Posterior vena cava (tissue), 2 donors: ENCODE data around the gene ARL13A. TPM values are rescaled to one million over a fixed set of nuclear protein-coding genes. Genes with fewer than 3 reads are reported as not detected.

ENCODE experiments used
- DNase-seq: peaks from one replicate; pipeline ENCODE4 v3.0.0-alpha.2; 2020; ENCODE audit warnings: low spot score
- intact Hi-C, 2 donors: fragments of 100-400 bp; cut with DNase I; formaldehyde crosslinking; loops; one replicate each; pipeline versions ENCODE4 v1.14.1 to v1.14.2; 2022 to 2023
- long read RNA-seq, 2 donors: library from polyadenylated mRNA; unstranded; transcript quantifications; one replicate each; pipeline ENCODE4 v2.0.0, GENCODE V29; 2020 to 2021
- total RNA-seq, 2 donors: library from RNA; stranded (reverse); fragmentation: NEBNext Ultra II Directional; extraction: Animal tissue kit (Norgen Biotek cat#: 25700); gene quantifications; one replicate each; pipeline ENCODE4 v1.2.1, GENCODE V29; 2021
- donor health status: DM: yes; HTN: yes; CAD: no.
- donor health status: DM: yes; HTN: yes; CAD: no.

ARL13A gene
- total RNA-seq = not detected
- long read RNA-seq, donor 1 = 0 reads
- long read RNA-seq, donor 2 = 0 reads

DNA sequence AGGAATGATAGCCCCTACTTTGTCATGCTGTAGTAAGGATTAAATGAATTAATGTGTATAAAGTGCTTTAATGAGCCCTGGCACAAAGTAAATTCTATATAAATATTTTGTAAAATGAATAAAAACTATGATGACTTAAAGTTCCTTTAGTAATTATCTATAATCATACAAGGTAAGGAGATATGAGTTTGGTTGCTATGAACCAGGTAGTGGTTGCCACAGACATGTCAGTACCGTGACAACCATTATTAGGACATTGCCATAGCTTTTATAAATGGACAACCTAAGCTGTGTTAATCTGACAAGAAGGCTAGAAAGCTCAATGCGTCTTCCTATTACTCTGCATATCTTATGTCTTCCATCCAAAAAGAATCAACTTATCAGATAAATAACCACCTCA, at the start of gene ARL13A:
ARL13A (plus strand) TSS at position 301 of the 400 bp plus-strand sequence. CDS start 3,982 bp downstream, outside the sequence.
- intact Hi-C loops = no loop called here
- DNase-seq = no peak

DNA sequence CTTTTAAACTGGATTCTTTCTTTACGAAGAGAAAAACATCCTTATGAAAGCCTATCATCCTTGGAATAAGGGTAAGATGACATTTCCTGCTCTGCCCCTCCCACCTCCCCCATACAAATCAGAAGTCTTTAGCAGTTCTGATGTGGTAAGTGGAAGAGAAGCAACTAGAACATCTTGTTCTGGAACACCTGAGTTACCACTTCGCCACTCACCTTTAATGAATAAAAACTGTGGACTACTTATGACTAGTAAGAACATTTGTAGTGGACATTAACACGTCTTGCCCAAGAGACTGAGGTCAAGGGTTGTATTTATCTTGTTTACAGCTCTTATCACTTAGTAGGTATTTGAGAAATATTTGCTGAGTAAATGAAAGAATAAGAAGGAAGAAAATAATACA, 45.1 kb upstream of the ARL13A start:
- intact Hi-C loops = no loop called here
- DNase-seq = no peak

DNA sequence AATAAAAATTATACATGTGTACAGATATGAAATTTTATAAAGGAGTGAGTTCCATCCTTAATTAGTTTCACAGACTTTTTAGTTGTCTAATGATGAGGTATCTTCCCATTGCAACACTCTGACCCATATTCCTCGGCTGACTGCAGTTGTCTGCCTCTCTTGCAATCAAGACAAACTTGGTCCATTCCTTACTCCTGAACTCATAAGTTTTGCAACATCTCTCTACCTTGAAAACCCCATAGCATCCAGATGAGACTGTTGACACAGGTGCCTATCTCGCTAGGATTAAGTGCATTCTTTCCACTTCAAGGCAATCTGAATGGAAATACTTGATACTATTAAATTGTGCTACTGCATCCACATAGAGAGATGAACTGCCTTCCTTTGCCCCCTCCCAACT, 43.1 kb upstream of the ARL13A start:
- DNase-seq = no peak
- intact Hi-C loops = no loop called here

DNA sequence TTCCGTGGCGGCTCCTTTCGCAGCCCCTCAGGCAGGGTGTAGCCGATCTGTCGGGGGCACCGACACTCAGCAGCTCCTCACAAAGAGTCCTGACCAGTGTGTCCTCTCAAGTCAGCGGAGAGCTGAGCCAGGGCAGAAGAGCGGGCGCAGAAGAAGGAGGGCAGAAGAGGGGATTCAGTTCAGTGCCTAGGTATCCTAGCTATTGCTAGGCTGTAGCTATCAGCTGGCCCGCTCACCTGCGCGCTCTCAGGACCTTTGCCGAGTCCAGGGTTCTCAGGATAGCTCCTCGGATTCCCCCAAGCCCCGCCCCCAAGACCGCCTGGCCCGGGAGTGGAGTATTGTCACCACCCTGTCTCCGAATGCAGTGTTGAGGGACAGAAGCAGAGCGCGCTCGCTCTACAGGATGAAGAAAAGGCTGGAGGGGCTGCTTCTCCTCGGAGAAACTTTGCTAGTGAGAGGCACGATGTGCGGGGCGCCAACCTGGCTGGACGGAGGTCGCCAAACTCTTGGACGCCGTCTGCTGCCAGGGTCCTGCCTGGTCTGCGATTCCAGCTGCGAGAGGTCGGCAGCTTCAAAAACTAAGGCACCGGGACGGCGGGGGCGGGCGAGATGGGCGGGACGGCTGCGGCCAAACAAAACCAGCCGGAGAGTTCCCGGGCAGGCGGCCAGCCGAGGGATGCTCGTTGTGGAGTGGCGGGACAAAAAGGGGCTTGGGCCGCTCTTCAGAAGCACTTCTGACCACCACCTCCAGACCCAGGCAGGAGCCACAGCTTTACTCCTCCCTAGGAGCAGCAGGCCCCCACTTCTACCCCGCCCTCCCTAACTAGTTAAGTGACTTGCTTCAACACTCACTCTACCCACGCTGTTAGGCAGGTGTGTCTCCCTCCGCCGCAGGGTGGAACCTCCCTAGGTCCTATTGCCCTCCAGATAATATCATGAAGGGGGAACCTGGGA, 40.6 kb upstream of the ARL13A start, which contains the start of gene XKRX:
XKRX (minus strand) TSS at position 258 of the 954 bp plus-strand sequence. CDS start 613 bp downstream, outside the sequence.
- intact Hi-C loops = no loop called here
- no peak for DNase-seq

DNA sequence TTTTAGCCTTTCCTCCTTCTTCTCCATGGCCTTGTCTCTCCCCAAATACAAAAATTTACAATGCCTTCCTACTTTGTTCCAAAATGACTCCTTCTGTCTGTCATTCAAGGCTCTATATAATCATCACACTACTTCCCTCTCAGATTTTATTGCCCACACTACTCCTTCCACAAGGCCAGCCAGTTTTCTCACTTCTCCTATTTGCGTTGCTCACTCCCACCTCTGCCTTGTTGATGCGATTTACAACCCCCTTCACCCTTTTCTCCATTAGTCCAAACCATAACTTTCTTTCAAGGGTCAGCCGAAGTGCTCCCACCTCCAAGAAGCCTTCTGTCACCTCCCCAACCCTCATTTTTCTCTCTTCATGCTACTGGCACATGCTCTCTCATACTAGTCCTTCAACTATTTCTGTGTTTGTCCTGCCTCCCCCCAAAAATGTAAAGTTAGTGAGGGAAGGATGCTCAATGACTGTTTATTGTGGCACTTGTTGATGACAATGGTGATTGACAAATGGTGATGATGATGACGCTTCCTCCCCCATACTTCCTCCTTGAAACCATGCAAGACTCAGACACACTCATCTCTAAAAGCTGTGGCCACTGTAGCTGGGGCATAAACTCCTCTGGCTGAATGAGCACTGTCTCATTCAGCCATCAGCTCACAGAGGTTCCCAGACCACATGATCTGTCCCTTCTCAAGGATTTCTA, 38.1 kb upstream of the ARL13A start:
- intact Hi-C loops = no loop called here
- no peak for DNase-seq

DNA sequence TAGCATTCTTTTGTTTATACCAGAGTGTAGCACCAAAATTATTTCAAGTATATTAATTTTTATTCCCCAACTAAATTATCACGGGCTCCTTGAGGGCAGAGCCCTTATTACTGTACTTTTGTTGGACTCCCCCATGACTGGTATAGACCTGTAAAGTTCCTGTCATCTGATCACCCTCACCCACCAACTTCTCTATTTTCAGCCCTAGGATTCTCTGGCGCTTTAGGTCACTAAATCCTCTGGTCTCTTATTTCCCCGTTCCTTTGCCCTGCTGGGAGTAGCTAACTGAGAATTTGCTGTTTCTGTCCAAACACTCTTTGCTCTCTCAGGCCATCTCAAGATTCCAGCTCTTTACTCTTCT, 37.6 kb upstream of the ARL13A start:
- DNase-seq = no peak
- intact Hi-C loops = no loop called here

DNA sequence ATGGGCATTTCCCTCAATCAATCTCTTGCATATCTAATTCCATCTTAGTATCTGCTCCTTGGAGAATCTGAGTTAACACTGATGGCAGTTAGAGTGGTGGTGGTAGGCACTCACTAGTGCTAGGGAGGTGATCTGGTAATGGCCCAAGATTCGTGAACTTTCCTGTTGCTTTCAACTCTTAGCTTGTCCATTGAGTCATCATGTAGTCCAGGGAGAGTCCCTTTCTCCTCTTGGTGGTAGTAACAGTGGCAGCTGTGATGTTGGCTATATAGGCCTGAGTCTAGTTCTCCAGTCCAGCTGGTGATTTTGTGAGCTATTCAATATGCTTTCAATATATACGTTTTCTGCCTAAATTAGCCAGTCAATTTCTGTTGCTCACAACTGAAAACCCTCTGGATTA, 33.7 kb upstream of the ARL13A start:
- intact Hi-C loops = no loop called here
- DNase-seq = no peak

DNA sequence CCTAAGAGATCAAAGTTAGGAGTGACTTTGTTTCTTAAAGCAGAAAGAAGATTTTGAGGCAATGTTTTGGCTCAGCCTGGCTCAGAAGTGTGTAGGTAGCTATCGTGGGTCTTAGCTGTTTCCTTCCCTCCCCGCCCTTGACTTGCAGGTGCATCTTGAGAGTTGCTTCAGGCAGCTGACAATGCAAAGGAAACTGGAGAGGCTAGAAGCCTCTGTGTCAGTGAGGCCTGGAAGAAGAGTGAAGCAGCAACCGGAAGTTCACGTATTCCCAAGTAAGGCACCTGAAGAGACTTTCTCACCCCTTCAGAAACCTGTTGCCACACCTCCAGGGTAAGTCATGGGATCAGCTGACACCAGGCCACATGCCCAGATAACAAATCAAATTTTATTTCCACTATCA, 30.2 kb upstream of the ARL13A start:
- no peak for DNase-seq
- intact Hi-C loops = no loop called here

DNA sequence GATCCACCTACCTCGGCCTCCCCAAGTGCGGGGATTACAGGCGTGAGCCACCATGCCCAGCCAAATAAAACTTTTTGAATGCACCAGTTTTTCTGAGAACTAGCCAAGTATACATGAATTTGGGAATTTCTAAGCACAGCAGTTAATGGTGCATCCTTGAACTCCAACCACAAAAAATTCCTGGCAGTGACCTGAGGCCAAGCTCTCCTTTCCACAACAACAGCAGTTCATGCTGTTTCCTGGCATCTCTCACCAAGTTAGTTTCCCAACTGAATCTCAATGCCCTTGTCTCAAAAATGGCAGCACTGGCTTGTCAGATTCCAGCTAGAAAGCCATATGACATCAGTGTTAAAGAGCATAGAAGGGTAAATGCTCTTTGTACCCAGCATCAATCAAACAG, 24.9 kb upstream of the ARL13A start:
- no peak for DNase-seq
- intact Hi-C loops = no loop called here

DNA sequence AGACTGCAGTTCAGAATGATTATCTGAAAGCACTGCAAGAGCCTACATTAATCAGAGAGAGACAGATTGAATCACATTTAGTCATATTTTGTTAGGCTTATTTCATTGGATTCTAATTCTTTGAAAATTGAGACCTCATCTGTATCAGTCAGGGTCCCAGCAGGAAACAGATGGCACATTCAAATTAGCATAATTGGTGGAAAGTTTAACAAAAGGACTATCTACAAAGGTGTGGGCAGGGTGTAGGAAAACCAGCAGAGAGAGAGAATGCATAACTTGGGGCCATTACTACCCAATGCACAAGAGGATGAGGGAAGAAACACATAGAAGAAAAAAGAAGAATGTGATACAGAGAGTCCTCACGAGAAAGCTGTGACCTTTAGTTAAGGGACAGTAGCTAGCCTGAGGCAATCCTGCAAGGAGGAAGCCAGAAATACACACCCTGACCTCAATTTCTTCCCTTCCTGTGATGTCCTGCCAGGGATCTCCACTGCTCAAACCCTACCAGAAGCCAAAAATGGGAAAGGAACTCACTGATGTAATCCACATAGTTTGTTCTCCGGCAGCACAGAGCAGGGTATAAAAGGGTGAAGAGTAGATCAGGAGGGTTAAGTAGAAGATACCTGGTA, 23.1 kb upstream of the ARL13A start:
- intact Hi-C loops = no loop called here

DNA sequence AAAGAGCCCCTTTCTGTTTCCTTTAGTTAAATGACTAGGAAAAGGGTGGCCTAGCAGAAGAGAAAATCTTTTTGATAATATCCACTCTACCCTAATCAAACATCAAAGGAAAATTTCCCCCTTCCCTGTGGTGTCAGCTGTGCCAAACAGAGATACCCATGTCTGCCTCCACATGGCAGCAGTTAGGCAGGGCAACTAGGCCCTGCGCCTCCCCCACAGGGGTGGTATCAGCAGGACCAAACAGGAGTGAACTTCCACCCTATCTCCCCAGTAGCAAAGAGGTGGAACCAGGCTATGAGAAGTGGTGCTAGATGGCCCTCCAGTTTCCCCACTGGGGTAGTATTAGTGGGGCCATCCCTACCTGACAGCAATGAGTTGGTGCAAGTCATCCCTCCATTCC, 21.0 kb upstream of the ARL13A start:
- intact Hi-C loops = no loop called here
- DNase-seq = no peak

More for the DNA sequence above, 23.1 kb upstream of the ARL13A start:
- DNase-seq = no peak

DNA sequence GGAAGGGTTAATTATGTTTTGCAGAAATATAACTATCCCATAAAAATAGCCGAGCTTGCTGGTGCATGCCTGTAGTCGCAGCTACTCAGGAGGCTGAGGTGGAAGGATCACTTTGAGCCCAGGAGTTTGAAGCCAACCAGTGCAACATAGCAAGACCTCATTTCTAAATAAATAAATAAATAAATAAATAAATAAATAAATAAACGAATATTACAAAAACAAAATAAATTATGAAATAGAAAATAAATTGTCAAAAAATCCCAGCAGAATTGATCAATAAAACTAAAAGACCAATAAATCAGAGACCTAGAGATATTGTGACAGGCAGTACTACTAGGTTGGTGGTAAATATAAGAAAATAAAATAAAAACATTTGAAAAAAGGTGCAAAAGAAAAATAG, 6.7 kb upstream of the ARL13A start:
- no peak for DNase-seq
- intact Hi-C loops = no loop called here

DNA sequence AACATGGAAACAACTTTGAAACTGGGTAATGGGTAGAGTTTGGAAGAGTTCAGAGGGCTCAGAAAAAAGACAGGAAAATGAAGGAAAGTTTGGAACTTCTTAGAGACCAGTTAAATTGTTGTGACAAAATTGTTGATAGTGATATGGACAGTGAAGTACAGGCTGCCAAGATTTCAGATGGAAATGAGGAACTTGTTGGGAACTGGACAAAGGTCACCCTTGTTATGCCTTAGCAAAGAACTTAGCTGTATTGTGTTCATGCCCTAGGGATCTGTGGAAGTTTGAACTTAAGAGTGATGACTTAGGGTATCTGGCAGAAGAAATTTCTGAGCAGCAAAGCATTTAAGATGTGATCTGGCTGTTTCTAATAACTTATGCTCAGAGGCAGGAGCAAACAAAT, 5.1 kb upstream of the ARL13A start:
- intact Hi-C loops = no loop called here
- DNase-seq = no peak

DNA sequence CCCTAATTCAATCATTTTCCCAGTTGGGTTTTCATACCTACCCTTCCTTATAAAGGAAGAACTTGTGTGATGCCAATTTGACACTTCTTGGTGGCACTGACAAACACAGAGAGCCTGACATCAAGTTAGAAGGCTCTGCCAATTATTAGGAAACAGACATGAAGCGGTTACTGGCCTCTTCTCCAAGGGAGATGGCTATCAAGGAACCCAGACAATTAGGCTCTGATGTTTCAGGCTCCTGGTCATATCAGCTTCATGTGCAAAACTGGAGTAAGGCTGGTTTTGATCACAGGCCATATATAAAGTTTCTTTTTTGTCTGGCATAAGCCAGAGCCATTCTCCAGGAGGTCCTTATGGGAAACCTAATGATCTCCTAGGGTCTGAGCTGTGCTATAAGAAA, 428 bp downstream of the ARL13A start:
- intact Hi-C loops = no loop called here
- DNase-seq = no peak

DNA sequence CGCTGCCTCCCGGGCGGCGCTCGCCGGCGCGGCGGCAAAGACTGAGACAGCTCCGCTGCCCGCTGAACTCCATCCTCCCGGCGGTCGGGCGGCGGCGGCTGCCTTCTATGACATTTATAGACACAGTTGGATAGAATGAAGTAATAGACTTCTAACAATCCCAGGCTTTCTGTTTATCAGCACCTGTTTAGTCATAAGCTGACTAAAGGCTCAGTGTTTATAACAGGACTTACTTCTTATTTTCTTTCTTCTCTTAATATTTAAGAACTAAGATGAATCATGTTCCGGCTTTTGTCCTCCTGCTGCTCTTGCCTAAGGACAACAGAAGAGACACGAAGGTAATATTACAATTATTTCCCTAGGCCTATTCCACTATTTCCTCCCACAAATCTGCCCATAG, 3.9 kb downstream of the ARL13A start:
- intact Hi-C loops = no loop called here
- no peak for DNase-seq

DNA sequence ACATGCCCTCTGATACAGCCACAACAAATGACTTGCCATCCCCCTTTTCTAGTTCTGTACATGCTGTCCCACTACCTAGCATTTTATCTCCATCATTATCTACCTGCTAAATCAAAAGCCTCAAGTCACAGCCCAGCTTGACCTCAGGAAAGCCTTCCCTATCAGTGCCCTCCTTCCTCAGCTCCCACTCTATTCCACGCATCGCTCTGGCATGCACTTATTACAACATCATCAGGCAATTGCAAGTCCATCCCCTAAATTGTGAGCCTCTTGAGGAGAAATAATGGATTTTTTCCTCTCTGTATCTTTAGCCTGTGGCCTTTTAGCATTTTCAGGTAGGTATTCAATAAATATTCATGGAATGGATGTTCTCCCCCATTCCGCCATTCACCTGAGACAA, 5.7 kb downstream of the ARL13A start:
- DNase-seq = no peak

DNA sequence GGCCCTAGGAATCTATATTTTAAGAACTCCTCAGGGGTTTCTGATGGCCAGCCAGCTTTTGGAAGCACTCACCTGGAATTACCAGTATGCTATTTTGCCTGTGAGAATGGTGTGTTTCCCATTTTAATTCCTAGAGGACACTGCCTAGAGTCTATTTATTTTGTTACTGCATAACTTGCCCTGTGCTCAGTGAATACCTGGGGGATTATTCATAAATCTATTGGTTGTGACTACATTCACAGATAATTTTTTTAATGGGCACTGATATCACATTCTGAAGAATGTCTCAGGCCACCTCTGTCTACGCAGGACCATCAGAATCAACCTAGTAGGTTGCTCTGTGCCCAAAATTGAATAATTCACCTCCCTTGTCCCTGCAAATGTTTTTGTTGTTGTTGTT, 6.7 kb downstream of the ARL13A start:
- intact Hi-C loops = no loop called here
- no peak for DNase-seq

More for the DNA sequence above, 5.7 kb downstream of the ARL13A start:
- intact Hi-C loops = no loop called here

DNA sequence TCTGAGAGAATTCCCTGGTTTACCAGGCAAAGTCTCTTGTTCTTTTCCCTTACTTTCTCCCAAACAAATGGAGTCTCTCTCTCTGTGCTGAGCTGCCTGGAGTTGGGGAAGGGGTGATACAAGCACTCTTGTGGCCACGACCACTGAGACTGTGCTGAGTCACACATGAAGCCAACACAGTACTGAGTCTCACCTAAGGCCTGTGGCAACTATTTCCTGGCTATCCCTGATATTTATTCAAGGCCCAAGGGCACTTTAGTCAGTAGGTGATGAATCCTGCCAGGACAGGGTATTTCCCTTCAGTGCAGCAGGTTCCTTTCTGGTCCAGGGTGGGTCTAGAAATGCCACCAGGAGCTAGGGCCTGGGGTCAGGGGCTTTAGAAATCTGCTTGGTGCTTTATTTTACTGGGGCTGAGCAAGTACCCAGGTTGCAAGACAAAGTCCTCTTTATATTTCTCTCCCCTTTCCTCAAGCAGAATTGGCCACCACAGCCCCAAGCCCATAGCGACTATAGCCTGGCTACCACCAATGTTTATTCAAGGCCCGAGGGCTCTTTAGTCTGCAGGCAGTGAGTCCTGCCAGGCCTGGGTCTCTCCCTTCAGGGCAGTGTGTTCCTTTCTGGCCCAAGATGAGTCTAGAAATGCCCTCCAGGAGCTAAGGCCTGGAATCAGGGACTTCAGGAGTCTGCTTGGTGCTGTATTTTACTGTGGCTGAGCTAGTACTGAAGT, 10.5 kb downstream of the ARL13A start:
- no peak for DNase-seq
- intact Hi-C loops = no loop called here
